NCI-H2107 (cell line): ENCODE data around the gene SAMHD1.
"Not testable (repeated sequence)": the region's sequence is repeated elsewhere in the genome, so short reads cannot be mapped to it uniquely, and the experiment has no call there.

Source experiments
- DNase-seq: peaks from one replicate; lab custom pipeline; 2025; lab: John Stamatoyannopoulos, UW

SAMHD1 gene

GRCh38 chr20:36916199-36916598 is 35.3 kb downstream of the SAMHD1 start:
- no peak for DNase-seq

- DNase-seq = no peak
These were observed 42.9 kb downstream of the SAMHD1 start for GRCh38 chr20:36908603-36909002.

GRCh38 chr20:36906086-36906485 is 45.4 kb downstream of the SAMHD1 start:
- DNase-seq = not testable (repeated sequence)

- DNase-seq = not testable (repeated sequence)
These were observed 45.9 kb downstream of the SAMHD1 start for GRCh38 chr20:36905566-36905965.

GRCh38 chr20:36904690-36905089 is 46.8 kb downstream of the SAMHD1 start:
- DNase-seq = no peak

- DNase-seq = no peak
These were observed 56.5 kb downstream of the SAMHD1 start for GRCh38 chr20:36895036-36895435.

GRCh38 chr20:36893801-36894200 is 57.7 kb downstream of the SAMHD1 start:
- no peak for DNase-seq

GRCh38 chr20:36891211-36891610 is 60.3 kb downstream of the SAMHD1 start:
- DNase-seq = no peak

GRCh38 chr20:36890586-36890985 is 60.9 kb downstream of the SAMHD1 start:
- no peak for DNase-seq

GRCh38 chr20:36888880-36889516 is 62.5 kb downstream of the SAMHD1 start:
- no peak for DNase-seq

- DNase-seq = no peak
These were observed 63.8 kb downstream of the SAMHD1 start for GRCh38 chr20:36887752-36888090.

GRCh38 chr20:36886859-36887751 is 64.4 kb downstream of the SAMHD1 start:
- DNase-seq = peak; percentile 21

- no peak for DNase-seq
These were observed 66.2 kb downstream of the SAMHD1 start for GRCh38 chr20:36885356-36885755.

- no peak for DNase-seq
These were observed 67.5 kb downstream of the SAMHD1 start for GRCh38 chr20:36883977-36884535.

- DNase-seq = no peak
These were observed 69.6 kb downstream of the SAMHD1 start for GRCh38 chr20:36881888-36882287.

- DNase-seq = no peak
These were observed 70.2 kb downstream of the SAMHD1 start for GRCh38 chr20:36881331-36881730.

- no peak for DNase-seq
These were observed 70.7 kb downstream of the SAMHD1 start for GRCh38 chr20:36880741-36881250.

GRCh38 chr20:36878941-36879340 is 72.6 kb downstream of the SAMHD1 start:
- no peak for DNase-seq

GRCh38 chr20:36876473-36876833 is 75.1 kb downstream of the SAMHD1 start:
- no peak for DNase-seq

GRCh38 chr20:36875702-36876472 is 75.6 kb downstream of the SAMHD1 start, which contains the start of gene TLDC2:
Gene TLDC2, plus strand, starts transcription at chr20:36876138. Its CDS starts 37 bp downstream, at chr20:36876175.
- no peak for DNase-seq

- not testable (repeated sequence) for DNase-seq
These were observed 76.4 kb downstream of the SAMHD1 start for GRCh38 chr20:36875093-36875492.
